Hepatocyte (in vitro differentiated cells): ENCODE measurements around the gene PRPF8.

Experiments used
- EZH2phosphoT487 ChIP-seq: fragments of 200-600 bp; sonication (generic); IDR thresholded peaks from one replicate; pipeline ENCODE4 v1.6.1; 2018; ENCODE audit warnings: antibody characterized with exemption, mild to moderate bottlenecking, low read depth, moderate library complexity; ENCODE audit not compliant: unreplicated experiment, severe bottlenecking
- TF ChIP-seq, protein P1 (sequence below): fragments of 200-600 bp; sonication (generic); IDR thresholded peaks from 2 replicates; pipeline ENCODE4 v1.5.1; 2016; ENCODE audit warnings: antibody characterized with exemption, mild to moderate bottlenecking; ENCODE audit not compliant: poor library complexity

DNA sequence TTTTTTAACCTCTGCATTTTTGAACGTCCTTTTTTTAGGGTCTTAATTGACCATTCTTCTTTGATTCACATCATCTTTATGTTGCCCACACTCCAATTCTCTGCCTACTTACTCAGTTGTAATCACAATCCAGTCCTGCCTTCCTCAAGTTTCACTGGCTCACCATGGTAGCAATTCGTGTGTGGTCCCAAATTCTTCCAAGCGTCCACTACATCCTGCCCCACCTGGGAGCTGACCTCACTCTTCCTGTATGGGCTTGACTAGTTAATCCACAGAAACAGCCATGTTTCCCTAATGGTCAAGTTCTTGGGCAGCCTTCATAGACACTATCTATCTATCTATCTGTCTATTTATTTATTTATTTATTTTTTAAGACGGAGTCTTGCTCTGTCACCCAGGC, 18.4 kb upstream of the PRPF8 start:
- TF ChIP-seq, protein P1, sequence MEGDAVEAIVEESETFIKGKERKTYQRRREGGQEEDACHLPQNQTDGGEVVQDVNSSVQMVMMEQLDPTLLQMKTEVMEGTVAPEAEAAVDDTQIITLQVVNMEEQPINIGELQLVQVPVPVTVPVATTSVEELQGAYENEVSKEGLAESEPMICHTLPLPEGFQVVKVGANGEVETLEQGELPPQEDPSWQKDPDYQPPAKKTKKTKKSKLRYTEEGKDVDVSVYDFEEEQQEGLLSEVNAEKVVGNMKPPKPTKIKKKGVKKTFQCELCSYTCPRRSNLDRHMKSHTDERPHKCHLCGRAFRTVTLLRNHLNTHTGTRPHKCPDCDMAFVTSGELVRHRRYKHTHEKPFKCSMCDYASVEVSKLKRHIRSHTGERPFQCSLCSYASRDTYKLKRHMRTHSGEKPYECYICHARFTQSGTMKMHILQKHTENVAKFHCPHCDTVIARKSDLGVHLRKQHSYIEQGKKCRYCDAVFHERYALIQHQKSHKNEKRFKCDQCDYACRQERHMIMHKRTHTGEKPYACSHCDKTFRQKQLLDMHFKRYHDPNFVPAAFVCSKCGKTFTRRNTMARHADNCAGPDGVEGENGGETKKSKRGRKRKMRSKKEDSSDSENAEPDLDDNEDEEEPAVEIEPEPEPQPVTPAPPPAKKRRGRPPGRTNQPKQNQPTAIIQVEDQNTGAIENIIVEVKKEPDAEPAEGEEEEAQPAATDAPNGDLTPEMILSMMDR: no peak
- no peak for TF ChIP-seq EZH2phosphoT487
